ENCODE measurements around the gene TUBA4A. TPM values are rescaled to one million over a fixed set of nuclear protein-coding genes. Genes with fewer than 3 reads are reported as not detected.

Gene TUBA4A
- total and polyA plus RNA-seq, 10 of the 15 experiments (the other 5 are each of a cell fraction or from before 2014, with no cell fraction given), result 58.2 to 325 (median 134) TPM

DNA sequence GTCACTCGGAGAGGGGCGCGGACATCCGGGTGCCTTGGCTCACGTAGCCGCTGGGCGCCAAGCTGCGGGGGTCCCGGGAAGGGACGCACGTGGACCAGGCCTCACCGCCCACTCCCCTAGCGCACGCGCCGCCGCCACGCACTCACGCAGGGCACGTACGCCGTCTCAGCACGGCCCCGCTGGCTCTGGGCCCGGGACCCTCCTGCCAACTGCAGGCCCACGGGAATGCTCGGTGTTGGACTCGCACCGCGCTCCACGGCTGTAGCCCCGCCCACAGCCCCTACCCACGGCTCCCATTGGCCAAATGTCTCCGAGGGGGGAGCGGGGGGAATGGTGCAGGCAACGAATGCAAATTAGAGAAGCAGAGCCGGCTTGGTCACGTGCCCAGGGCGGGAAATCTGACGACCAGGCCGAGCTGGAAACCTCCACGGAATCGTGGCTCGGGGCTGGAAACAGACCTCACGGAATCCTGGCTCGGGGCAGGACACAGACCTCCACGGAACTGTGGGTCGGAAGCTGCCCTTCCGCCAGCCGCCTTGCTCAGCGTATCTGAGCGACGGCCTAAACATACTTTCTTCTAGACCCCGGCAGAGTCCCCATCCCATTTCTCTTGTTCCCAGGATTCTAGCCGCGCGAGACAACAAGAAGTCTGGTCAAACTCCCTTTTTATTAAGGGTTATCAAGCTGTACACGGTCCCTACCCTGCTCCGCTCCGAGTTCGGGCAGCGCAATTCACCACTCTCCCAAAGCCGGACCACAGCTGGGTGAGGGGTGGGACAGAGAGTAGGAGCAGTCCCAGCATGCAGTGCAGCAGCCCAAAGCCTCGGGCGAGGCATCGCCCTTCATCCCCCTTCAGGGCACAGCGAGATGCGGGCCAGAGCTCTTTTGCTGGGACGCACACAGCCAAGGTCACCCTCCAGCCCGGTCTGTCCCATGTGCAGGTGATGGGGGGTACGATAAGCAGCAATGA, 34.7 kb downstream of the TUBA4A start, which contains the start of gene ABCB6 (continued):
- TF ChIP-seq PRDM15 (CRISPR knock-in tag; IDR thresholded peaks at IDR 0.05) (0 out of 2 replicates have a peak, but pooled peaks have one; percentile 2), NFYA (IDR thresholded peaks at IDR 0.05; ENCODE audit: borderline replicate concordance, low read depth, low read length) (no peak), PML (IDR thresholded peaks at IDR 0.05; ENCODE audit: low read length) (no peak; the same call in 1 of the 2 replicates), EZH2 (IDR thresholded peaks at IDR 0.05; ENCODE audit: borderline replicate concordance, control insufficient read depth, low read depth, low read length) (no peak), BACH1 (IDR thresholded peaks at IDR 0.05; ENCODE audit: borderline replicate concordance) (peak; percentile 93), NR2F1 (conservative IDR thresholded peaks at IDR 0.05) (no peak), RB1 (IDR thresholded peaks at IDR 0.05; ENCODE audit: borderline replicate concordance) (peak; percentile 73; the same call in 1 of the 2 replicates), ZSCAN29 (IDR thresholded peaks at IDR 0.05) (no peak), SREBF1 (IDR thresholded peaks at IDR 0.05; ENCODE audit: low read length) (no peak), RELA (IDR thresholded peaks at IDR 0.05; ENCODE audit: borderline replicate concordance, partially characterized antibody) (no peak), BMI1 (IDR thresholded peaks at IDR 0.05; ENCODE audit: borderline replicate concordance) (no peak), MEF2B (IDR thresholded peaks at IDR 0.05; ENCODE audit: partially characterized antibody, poor library complexity, severe bottlenecking) (peak; percentile 27), KLF5 (IDR thresholded peaks at IDR 0.05; ENCODE audit: partially characterized antibody) (no peak), TCF12 (IDR thresholded peaks at IDR 0.05; ENCODE audit: low read depth, low read length) (no peak), WRNIP1 (IDR thresholded peaks at IDR 0.05; ENCODE audit: borderline replicate concordance, low read depth, low read length) (no peak), HDAC6 (IDR thresholded peaks at IDR 0.05; ENCODE audit: unreplicated experiment) (no peak), MYC (IDR thresholded peaks at IDR 0.05; ENCODE audit: insufficient read depth, insufficient read length, insufficient replicate concordance, low read length, severe bottlenecking) (peak; percentile 92), FOS (IDR thresholded peaks at IDR 0.05; ENCODE audit: borderline replicate concordance, extremely low read depth, insufficient read length) (no peak)
- TF ChIP-seq, protein P1, sequence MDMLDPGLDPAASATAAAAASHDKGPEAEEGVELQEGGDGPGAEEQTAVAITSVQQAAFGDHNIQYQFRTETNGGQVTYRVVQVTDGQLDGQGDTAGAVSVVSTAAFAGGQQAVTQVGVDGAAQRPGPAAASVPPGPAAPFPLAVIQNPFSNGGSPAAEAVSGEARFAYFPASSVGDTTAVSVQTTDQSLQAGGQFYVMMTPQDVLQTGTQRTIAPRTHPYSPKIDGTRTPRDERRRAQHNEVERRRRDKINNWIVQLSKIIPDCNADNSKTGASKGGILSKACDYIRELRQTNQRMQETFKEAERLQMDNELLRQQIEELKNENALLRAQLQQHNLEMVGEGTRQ (IDR thresholded peaks at IDR 0.05; ENCODE audit: borderline replicate concordance, low read depth, low read length), result peak; percentile 89
- TF ChIP-seq, protein P2, sequence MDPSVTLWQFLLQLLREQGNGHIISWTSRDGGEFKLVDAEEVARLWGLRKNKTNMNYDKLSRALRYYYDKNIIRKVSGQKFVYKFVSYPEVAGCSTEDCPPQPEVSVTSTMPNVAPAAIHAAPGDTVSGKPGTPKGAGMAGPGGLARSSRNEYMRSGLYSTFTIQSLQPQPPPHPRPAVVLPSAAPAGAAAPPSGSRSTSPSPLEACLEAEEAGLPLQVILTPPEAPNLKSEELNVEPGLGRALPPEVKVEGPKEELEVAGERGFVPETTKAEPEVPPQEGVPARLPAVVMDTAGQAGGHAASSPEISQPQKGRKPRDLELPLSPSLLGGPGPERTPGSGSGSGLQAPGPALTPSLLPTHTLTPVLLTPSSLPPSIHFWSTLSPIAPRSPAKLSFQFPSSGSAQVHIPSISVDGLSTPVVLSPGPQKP (IDR thresholded peaks at IDR 0.05; ENCODE audit: low read depth, low read length), result no peak

Data from GM12878 (cell line).